ENCODE results near the gene BTBD9. TPM values are rescaled to one million over a fixed set of nuclear protein-coding genes. Genes with fewer than 3 reads are reported as not detected.

BTBD9 gene
- total RNA-seq, 1 donor from 2014 or later, result 14.8 TPM

DNA sequence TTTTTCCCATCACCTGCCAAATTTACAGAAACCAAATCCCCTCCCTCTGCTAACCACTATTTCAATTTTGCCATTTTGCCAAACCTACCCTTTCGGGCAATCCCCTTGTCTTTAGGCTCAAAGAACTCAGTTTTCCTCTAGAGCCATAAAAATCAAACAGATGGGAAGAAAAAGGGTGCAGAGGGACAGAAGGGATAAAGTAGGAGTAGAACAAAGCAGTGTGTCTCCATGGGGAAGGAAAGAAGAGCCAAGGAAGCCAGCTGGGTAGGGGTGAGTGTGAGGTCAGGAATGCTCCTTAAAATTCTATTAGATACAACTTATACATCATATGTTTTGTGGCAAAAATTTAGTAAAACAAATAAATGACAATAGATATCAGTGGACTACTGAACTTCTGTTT is 316.5 kb downstream of the BTBD9 start:
- H3K27ac Mint-ChIP-seq (ENCODE audit: unreplicated experiment), result no peak overlapping the region
- H3K27me3 Mint-ChIP-seq (ENCODE audit: low read depth), result peaks cover 1% of the 10 kb centered on the region
- H3K9me3 Mint-ChIP-seq (ENCODE audit: low read depth), result no peaks in the 10 kb centered on the region
- TF ChIP-seq, protein P1, sequence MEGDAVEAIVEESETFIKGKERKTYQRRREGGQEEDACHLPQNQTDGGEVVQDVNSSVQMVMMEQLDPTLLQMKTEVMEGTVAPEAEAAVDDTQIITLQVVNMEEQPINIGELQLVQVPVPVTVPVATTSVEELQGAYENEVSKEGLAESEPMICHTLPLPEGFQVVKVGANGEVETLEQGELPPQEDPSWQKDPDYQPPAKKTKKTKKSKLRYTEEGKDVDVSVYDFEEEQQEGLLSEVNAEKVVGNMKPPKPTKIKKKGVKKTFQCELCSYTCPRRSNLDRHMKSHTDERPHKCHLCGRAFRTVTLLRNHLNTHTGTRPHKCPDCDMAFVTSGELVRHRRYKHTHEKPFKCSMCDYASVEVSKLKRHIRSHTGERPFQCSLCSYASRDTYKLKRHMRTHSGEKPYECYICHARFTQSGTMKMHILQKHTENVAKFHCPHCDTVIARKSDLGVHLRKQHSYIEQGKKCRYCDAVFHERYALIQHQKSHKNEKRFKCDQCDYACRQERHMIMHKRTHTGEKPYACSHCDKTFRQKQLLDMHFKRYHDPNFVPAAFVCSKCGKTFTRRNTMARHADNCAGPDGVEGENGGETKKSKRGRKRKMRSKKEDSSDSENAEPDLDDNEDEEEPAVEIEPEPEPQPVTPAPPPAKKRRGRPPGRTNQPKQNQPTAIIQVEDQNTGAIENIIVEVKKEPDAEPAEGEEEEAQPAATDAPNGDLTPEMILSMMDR (IDR thresholded peaks at IDR 0.05), result no peak
- no peak for DNase-seq (ENCODE audit: low spot score)
- no peak overlapping the region for H3K4me3 Mint-ChIP-seq (ENCODE audit: unreplicated experiment)
- H3K36me3 Mint-ChIP-seq (ENCODE audit: low read depth), result peaks cover 2% of the 10 kb centered on the region
- H3K4me1 Mint-ChIP-seq (ENCODE audit: low read depth), result peaks cover 4% of the 10 kb centered on the region

DNA sequence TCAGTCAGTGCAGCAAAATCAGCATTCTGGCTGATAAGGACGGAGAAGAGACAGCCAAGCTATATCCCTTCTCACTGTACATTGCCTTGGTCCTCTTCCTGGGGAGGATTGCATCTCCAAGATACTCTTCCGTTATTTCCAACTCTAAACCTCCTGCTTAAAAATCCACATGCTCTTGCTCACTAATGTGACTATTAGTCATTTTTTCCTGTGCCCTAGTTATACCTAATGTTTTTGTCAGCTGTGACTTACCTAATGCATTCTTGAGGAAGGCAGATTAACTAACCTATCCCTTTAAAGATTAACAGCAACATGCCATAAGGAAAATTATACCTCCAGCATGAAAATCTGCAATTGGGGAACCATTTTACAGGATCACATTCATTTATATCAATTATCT is 317.6 kb downstream of the BTBD9 start:
- Mint-ChIP-seq H3K9me3 (ENCODE audit: low read depth) (no peaks in the 10 kb centered on the region), H3K27ac (ENCODE audit: unreplicated experiment) (no peak overlapping the region), H3K27me3 (ENCODE audit: low read depth) (peaks cover 1% of the 10 kb centered on the region), H3K4me1 (ENCODE audit: low read depth) (peaks cover 4% of the 10 kb centered on the region), H3K36me3 (ENCODE audit: low read depth) (peaks cover 4% of the 10 kb centered on the region), H3K4me3 (ENCODE audit: unreplicated experiment) (no peak overlapping the region)
- TF ChIP-seq, protein P1 (IDR thresholded peaks at IDR 0.05), result no peak
- DNase-seq (ENCODE audit: low spot score), result no peak

DNA sequence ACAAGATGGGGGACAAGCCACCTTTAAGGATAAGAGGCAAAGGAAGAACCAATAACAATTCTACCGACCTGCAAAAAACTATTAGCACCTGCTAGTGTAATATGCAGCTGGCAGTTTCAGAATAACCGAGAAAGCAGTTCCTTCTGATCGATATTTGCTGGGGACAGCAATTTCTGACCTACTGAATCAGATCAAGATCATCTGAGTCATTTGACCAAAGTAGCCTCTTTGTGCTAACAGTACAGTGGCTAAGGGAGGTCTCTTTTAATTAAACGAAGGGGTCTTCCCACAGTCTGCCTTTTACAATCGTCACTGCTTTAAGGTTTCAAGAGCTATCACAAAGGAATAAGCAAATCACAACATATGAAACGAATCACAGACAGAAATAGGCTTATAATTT is 318.9 kb downstream of the BTBD9 start:
- H3K27ac Mint-ChIP-seq (ENCODE audit: unreplicated experiment), result no peak overlapping the region

DNA sequence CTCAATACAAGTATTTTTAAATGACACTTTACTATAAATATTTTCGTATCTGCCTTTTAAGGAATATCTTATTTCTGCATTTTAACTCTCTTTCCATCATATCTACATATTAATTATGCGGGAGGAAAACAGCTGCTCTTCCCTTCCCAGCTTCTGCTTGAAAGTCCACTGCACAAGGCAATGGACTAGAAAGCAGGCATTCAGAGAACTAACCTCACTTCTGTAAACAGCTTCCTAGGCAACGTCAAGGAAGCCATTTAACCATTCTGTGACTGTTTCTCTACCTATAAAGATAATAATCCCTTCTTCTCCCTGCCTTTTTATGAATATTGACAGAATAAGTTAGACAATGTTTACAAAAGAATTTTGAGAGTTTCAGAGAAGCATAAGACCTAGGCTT is 319.4 kb downstream of the BTBD9 start:
- Mint-ChIP-seq H3K4me3 (ENCODE audit: unreplicated experiment) (no peak overlapping the region), H3K27me3 (ENCODE audit: low read depth) (peaks cover 1% of the 10 kb centered on the region), H3K27ac (ENCODE audit: unreplicated experiment) (no peak overlapping the region), H3K9me3 (ENCODE audit: low read depth) (no peaks in the 10 kb centered on the region), H3K4me1 (ENCODE audit: low read depth) (peaks cover 4% of the 10 kb centered on the region), H3K36me3 (ENCODE audit: low read depth) (peaks cover 2% of the 10 kb centered on the region)
- DNase-seq (ENCODE audit: low spot score), result no peak
- TF ChIP-seq, protein P1 (IDR thresholded peaks at IDR 0.05), result no peak

More for the DNA sequence above, 318.9 kb downstream of the BTBD9 start:
- Mint-ChIP-seq H3K4me1 (ENCODE audit: low read depth) (peaks cover 4% of the 10 kb centered on the region), H3K27me3 (ENCODE audit: low read depth) (peaks cover 1% of the 10 kb centered on the region), H3K4me3 (ENCODE audit: unreplicated experiment) (no peak overlapping the region), H3K9me3 (ENCODE audit: low read depth) (no peaks in the 10 kb centered on the region), H3K36me3 (ENCODE audit: low read depth) (peaks cover 2% of the 10 kb centered on the region)
- TF ChIP-seq, protein P1 (IDR thresholded peaks at IDR 0.05), result no peak
- DNase-seq (ENCODE audit: low spot score), result no peak

DNA sequence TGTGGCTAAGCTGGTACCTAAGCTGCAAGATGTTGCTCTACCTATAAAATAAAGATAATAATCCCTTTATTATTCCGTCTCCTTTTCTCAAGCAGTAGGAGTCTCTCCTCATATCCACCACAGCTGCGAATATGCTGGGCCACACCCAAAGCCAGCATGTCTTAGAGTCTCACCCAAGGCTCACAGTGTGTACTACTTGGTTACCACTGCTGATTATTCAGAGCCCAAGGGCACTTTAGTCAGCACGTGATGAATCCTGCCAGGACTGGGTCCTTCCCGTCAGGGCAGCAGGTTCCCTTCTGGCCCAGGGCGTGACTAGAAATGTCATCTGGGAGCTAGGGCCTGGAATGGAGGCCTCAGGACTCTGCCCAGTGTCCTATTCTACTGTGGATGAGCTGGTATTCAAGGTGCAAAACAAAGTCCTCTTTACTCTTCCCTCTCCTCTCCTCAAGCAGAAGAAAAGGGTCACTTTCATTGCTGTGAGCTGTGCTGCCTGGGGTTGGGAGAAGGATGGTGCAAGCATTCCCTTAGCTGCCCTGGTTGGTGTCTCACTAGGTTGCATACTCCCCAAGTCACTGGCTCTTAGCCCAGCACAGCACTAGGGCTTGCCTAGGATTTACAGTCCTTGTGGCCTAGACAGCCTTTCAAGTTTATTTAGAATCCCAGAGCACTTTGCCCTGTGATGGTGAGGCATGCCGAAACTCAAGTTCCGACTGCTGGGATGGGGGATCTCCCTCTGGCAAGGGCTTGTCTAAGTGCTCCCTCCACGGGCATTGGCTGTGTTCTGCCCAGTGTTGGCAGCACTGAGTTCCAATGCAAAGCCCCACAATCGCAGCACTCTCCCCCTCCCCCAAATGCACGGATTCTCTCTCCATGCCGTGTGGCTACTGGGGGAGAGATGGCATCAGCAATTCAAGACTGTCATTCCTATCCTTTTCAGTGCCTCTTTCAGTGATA is 320.2 kb downstream of the BTBD9 start:
- Mint-ChIP-seq H3K9me3 (ENCODE audit: low read depth) (no peaks in the 10 kb centered on the region), H3K27me3 (ENCODE audit: low read depth) (peaks cover 1% of the 10 kb centered on the region), H3K27ac (ENCODE audit: unreplicated experiment) (no peak overlapping the region), H3K36me3 (ENCODE audit: low read depth) (peaks cover 2% of the 10 kb centered on the region), H3K4me3 (ENCODE audit: unreplicated experiment) (no peak overlapping the region), H3K4me1 (ENCODE audit: low read depth) (peaks cover 4% of the 10 kb centered on the region)
- TF ChIP-seq, protein P1 (IDR thresholded peaks at IDR 0.05), result no peak
- no peak for DNase-seq (ENCODE audit: low spot score)

Measured in chondrocyte (in vitro differentiated cells).